Stimulated activated naive CD8-positive, alpha-beta T cell treated with anti-CD3 and anti-CD28 coated beads, Interleukin-15, amount 100 ng/mL, for 72 hours (primary cell): Measurements from ENCODE around the gene VCAN.

Experiments
- ATAC-seq: fragments of 150-1000 bp; cut with Tn5 transposase; 2 replicates; pipeline ENCODE4 v1.10.0; 2021; ENCODE audit warnings: mild to moderate bottlenecking, moderate library complexity
- DNase-seq, 2 donors: peaks; one replicate each; pipeline ENCODE4 v3.0.0; 2021 to 2022
- H3K27ac Mint-ChIP-seq, 2 donors: one replicate each; pipeline ENCODE4 v1.8.0; 2022; ENCODE audit warnings: mild to moderate bottlenecking in 2 of 2, mixed read lengths in 2 of 2, moderate library complexity in 2 of 2
- H3K27me3 Mint-ChIP-seq: one replicate; pipeline ENCODE4 v1.8.0; 2022; ENCODE audit warnings: mixed read lengths
- H3K4me1 Mint-ChIP-seq: one replicate; pipeline ENCODE4 v1.8.0; 2022; ENCODE audit warnings: mild to moderate bottlenecking, mixed read lengths
- H3K4me3 Mint-ChIP-seq, 2 donors: one replicate each; pipeline ENCODE4 v1.8.0; 2022; ENCODE audit warnings: mild to moderate bottlenecking in 2 of 2, mixed read lengths in 2 of 2, moderate library complexity in 1 of 2
- H3K9me3 Mint-ChIP-seq, 2 donors: one replicate each; pipeline ENCODE4 v1.8.0; 2022; ENCODE audit warnings: mixed read lengths in 2 of 2

Gene VCAN

GRCh38 chr5:83528439-83528769 is 56.9 kb downstream of the VCAN start:
- Mint-ChIP-seq H3K27ac (no peak overlapping the region), H3K4me3 (no peak overlapping the region)
- DNase-seq, result no peak

DNA sequence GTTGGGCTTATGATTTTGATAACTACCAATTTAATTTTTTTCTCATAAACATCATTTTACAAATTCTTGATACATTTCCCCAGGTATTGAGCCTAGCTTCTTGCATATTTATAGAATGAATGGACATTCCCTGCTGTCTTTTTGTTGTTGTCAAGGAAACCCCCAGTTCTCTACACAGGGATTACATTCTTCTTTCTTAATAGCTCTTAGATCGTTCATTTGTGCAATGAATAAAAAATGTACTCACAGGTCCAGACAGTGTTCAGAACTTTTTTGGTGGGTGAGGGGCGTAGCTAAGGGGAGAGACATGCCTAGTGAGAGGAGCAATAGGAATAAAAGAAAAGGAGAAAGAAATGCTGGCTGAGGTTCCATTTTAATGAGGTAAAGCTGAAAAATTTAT is 58.6 kb downstream of the VCAN start:
- ATAC-seq (no peak), DNase-seq (no peak)
- Mint-ChIP-seq H3K9me3 (no peaks in the 10 kb centered on the region), H3K4me3 (no peak overlapping the region), H3K4me1 (no peaks in the 10 kb centered on the region), H3K27me3 (no peaks in the 10 kb centered on the region), H3K27ac (no peak overlapping the region)

More at GRCh38 chr5:83528439-83528769, 56.9 kb downstream of the VCAN start:
- Mint-ChIP-seq H3K9me3 (no peaks in the 10 kb centered on the region), H3K27me3 (no peaks in the 10 kb centered on the region), H3K4me1 (no peaks in the 10 kb centered on the region)
- no peak for ATAC-seq

DNA sequence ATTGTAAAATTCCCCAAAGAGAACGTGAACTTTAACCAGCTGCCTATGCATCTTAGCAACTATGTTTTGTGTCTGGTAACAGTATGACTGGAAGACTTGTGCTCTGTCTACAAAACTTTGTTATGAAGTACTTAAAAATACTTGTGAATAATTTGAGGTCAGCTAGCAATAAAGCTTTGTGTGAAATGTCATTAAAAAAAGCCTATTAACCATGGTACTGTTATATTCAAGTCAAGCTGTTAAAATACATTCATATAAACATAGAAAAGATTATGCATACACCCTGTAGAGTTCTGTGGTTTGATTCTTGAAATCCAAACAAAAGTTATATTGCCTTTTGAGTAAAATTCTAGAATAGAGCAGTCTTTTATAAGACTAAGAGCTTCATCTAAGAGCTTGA is 60.1 kb downstream of the VCAN start:
- ATAC-seq (no peak), DNase-seq (no peak)
- no peaks in the 10 kb centered on the region for H3K27me3 Mint-ChIP-seq
- no peaks in the 10 kb centered on the region for H3K4me1 Mint-ChIP-seq
- no peak overlapping the region for H3K27ac Mint-ChIP-seq
- H3K4me3 Mint-ChIP-seq, result no peak overlapping the region
- H3K9me3 Mint-ChIP-seq, result no peaks in the 10 kb centered on the region

- peak overlapping the region in 1 of 2 donors; percentile 93 for H3K27ac Mint-ChIP-seq
- peaks cover 15% of the 10 kb centered on the region for H3K4me1 Mint-ChIP-seq
- peak; percentile 76 for ATAC-seq
- peaks cover 7% of the 10 kb centered on the region for H3K27me3 Mint-ChIP-seq
- no peak for DNase-seq
- peak overlapping the region; percentile 44 to 57 for H3K4me3 Mint-ChIP-seq
- H3K9me3 Mint-ChIP-seq, result peaks cover 0 to 5% of the 10 kb centered on the region in 2 donors
Measured at GRCh38 chr5:83538786-83539462, 67.4 kb downstream of the VCAN start.

GRCh38 chr5:83539463-83539790 is 67.9 kb downstream of the VCAN start:
- Mint-ChIP-seq H3K4me3 (peak overlapping the region; percentile 44 to 57), H3K9me3 (peaks cover 0 to 5% of the 10 kb centered on the region in 2 donors), H3K27ac (peak overlapping the region in 1 of 2 donors; percentile 93), H3K27me3 (peaks cover 7% of the 10 kb centered on the region), H3K4me1 (peaks cover 15% of the 10 kb centered on the region)
- no peak for DNase-seq
- no peak for ATAC-seq

DNA sequence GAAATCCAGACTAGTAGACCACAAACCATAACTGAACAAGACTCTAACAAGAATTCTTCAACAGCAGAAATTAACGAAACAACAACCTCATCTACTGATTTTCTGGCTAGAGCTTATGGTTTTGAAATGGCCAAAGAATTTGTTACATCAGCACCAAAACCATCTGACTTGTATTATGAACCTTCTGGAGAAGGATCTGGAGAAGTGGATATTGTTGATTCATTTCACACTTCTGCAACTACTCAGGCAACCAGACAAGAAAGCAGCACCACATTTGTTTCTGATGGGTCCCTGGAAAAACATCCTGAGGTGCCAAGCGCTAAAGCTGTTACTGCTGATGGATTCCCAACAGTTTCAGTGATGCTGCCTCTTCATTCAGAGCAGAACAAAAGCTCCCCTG is 68.6 kb downstream of the VCAN start:
- no peak for DNase-seq
- Mint-ChIP-seq H3K27me3 (peaks cover 7% of the 10 kb centered on the region), H3K4me1 (peaks cover 15% of the 10 kb centered on the region), H3K4me3 (no peak overlapping the region), H3K27ac (no peak overlapping the region), H3K9me3 (peaks cover 0 to 5% of the 10 kb centered on the region in 2 donors)
- ATAC-seq, result no peak

DNA sequence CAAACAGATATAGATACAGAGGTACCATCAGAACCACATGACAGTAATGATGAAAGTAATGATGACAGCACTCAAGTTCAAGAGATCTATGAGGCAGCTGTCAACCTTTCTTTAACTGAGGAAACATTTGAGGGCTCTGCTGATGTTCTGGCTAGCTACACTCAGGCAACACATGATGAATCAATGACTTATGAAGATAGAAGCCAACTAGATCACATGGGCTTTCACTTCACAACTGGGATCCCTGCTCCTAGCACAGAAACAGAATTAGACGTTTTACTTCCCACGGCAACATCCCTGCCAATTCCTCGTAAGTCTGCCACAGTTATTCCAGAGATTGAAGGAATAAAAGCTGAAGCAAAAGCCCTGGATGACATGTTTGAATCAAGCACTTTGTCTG is 69.2 kb downstream of the VCAN start:
- Mint-ChIP-seq H3K27ac (no peak overlapping the region), H3K4me3 (no peak overlapping the region), H3K4me1 (peaks cover 15% of the 10 kb centered on the region), H3K9me3 (peaks cover 0 to 5% of the 10 kb centered on the region in 2 donors), H3K27me3 (peaks cover 7% of the 10 kb centered on the region)
- ATAC-seq (no peak), DNase-seq (no peak)

DNA sequence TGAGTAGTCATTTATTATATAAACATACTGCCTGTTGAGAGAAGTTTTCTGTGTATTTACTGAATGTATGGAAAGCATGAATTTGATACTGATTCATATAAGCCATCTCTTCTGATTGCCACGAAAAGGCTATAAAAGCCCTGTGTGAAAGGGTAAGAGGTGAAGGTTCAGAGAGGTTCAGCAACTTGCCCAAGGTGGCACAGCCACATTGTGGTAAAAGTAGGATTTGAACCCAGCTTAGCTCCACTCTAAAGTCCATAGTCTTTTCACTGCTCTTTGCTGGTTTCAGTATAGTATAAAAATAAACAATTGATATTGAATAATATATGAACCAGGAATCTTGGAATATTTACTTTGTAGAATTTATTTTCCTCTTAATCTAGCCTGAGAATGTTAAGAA is 71.3 kb downstream of the VCAN start:
- DNase-seq, result no peak
- Mint-ChIP-seq H3K4me3 (no peak overlapping the region), H3K4me1 (peaks cover 15% of the 10 kb centered on the region), H3K9me3 (peaks cover 0 to 4% of the 10 kb centered on the region in 2 donors), H3K27ac (no peak overlapping the region), H3K27me3 (peaks cover 14% of the 10 kb centered on the region)
- no peak for ATAC-seq

DNA sequence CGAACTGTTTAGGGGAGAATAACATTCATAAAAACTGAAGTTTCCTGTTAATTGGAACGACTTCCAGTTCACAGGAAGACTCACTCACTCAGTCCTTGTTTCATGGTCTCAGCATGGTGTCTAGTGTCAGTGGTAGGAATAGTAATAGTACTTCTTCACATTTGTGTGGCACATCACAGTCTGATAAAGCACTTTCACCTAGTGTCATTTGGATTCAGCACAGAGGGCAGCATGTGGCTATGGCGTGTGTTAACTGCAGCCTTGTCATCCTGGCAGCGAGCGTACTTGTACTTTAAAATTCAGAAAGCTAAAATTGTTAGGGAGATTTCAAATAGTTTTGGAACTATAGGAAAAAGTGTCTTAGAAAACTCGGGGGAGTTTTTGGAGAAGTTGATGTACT is 72.4 kb downstream of the VCAN start:
- H3K4me3 Mint-ChIP-seq, result no peak overlapping the region
- no peaks in the 10 kb centered on the region for H3K9me3 Mint-ChIP-seq
- H3K27me3 Mint-ChIP-seq, result peaks cover 9% of the 10 kb centered on the region
- H3K27ac Mint-ChIP-seq, result no peak overlapping the region
- DNase-seq (no peak), ATAC-seq (no peak)
- peaks cover 13% of the 10 kb centered on the region for H3K4me1 Mint-ChIP-seq

- H3K4me1 Mint-ChIP-seq, result no peaks in the 10 kb centered on the region
Measured at GRCh38 chr5:83547161-83547560, 75.6 kb downstream of the VCAN start.

GRCh38 chr5:83547889-83548288 is 76.3 kb downstream of the VCAN start:
- Mint-ChIP-seq H3K27ac (no peak overlapping the region), H3K9me3 (no peaks in the 10 kb centered on the region), H3K4me1 (no peaks in the 10 kb centered on the region), H3K4me3 (no peak overlapping the region), H3K27me3 (peaks cover 9% of the 10 kb centered on the region)
- no peak for ATAC-seq
- DNase-seq, result no peak

More at GRCh38 chr5:83547161-83547560, 75.6 kb downstream of the VCAN start:
- no peak overlapping the region for H3K4me3 Mint-ChIP-seq
- H3K27me3 Mint-ChIP-seq, result peaks cover 9% of the 10 kb centered on the region
- ATAC-seq (no peak), DNase-seq (no peak)
- H3K9me3 Mint-ChIP-seq, result no peaks in the 10 kb centered on the region
- no peak overlapping the region for H3K27ac Mint-ChIP-seq

GRCh38 chr5:83548581-83548980 is 77.0 kb downstream of the VCAN start:
- Mint-ChIP-seq H3K9me3 (no peaks in the 10 kb centered on the region), H3K4me1 (no peaks in the 10 kb centered on the region), H3K27me3 (peaks cover 9% of the 10 kb centered on the region), H3K27ac (no peak overlapping the region), H3K4me3 (no peak overlapping the region)
- ATAC-seq, result no peak
- DNase-seq, result no peak

GRCh38 chr5:83549076-83549475 is 77.5 kb downstream of the VCAN start:
- Mint-ChIP-seq H3K4me1 (no peaks in the 10 kb centered on the region), H3K27me3 (peaks cover 9% of the 10 kb centered on the region), H3K27ac (no peak overlapping the region), H3K4me3 (no peak overlapping the region), H3K9me3 (no peaks in the 10 kb centered on the region)
- ATAC-seq (no peak), DNase-seq (no peak)

DNA sequence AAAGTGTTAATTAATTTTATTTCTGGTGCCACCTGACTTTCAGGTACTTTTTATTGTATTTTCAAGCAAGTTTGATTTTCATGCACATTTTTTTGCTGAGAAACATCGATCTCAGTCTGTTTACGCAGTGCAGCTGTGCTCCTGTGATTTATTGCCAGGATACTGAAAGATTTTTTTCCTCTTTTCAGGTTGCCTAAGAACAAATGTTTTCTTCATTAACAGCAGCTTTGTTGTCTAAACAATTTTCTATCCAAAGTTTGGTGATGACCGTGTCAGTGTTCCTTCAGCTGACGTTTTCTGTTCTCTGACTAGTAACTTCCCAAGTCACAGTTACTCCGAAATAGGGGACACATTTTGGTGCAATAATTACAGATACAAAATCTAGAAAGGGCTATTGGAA is 78.1 kb downstream of the VCAN start:
- no peak for ATAC-seq
- Mint-ChIP-seq H3K4me3 (no peak overlapping the region), H3K27me3 (peaks cover 9% of the 10 kb centered on the region), H3K27ac (no peak overlapping the region), H3K4me1 (no peaks in the 10 kb centered on the region), H3K9me3 (no peaks in the 10 kb centered on the region)
- no peak for DNase-seq

DNA sequence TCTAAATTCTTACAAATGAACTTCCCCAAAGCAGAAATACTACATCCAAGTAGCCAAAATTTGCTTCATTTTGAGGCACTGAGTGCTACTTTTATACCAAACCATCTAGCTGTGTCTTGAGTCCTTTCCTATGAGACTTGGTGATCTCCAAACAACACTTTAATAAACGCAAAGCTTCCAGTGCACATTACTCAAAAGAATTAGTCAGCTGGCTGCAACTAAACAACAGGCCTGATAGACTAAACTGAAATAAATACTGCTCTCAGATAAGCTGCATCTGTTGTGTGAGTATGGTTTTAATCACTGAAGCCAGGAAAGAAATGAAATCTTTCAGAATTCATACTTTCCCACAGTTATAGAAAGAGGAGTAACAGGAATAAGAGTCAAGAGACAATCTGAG is 80.3 kb downstream of the VCAN start:
- Mint-ChIP-seq H3K9me3 (no peaks in the 10 kb centered on the region), H3K4me1 (no peaks in the 10 kb centered on the region), H3K27ac (no peak overlapping the region), H3K27me3 (peaks cover 6% of the 10 kb centered on the region), H3K4me3 (no peak overlapping the region)
- no peak for DNase-seq
- ATAC-seq, result no peak

DNA sequence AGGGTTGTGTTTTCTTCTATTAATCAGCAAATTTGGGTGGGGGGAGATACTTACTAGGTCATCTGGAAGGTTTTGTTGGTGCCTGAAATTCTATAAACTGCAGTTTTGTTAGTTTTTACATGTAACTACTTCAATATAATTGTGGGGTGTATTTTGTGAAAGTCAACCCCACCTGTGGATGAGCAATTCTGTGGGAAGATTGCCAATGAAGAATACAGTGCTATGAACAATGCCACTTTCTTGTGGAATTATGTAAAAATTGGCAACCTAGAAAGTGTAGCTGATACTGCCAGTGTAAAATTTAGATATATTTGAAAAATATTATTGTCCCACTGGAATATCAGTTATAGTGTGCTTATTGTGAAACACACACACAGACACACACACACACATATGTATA is 80.7 kb downstream of the VCAN start:
- H3K27ac Mint-ChIP-seq, result no peak overlapping the region

GRCh38 chr5:83553000-83553486 is 81.5 kb downstream of the VCAN start:
- no peak overlapping the region for H3K27ac Mint-ChIP-seq
- no peaks in the 10 kb centered on the region for H3K4me1 Mint-ChIP-seq
- H3K9me3 Mint-ChIP-seq, result no peaks in the 10 kb centered on the region
- no peak overlapping the region for H3K4me3 Mint-ChIP-seq
- H3K27me3 Mint-ChIP-seq, result peaks cover 7% of the 10 kb centered on the region
- DNase-seq, result no peak
- ATAC-seq, result no peak

More for the DNA sequence above, 80.7 kb downstream of the VCAN start:
- DNase-seq (no peak), ATAC-seq (no peak)
- no peak overlapping the region for H3K4me3 Mint-ChIP-seq
- H3K27me3 Mint-ChIP-seq, result peaks cover 6% of the 10 kb centered on the region
- no peaks in the 10 kb centered on the region for H3K4me1 Mint-ChIP-seq
- H3K9me3 Mint-ChIP-seq, result no peaks in the 10 kb centered on the region
